ENCODE data around the gene NBPF6.
"Not testable (repeated sequence)": the region's sequence is repeated elsewhere in the genome, so short reads cannot be mapped to it uniquely, and the experiment has no call there.

The NBPF6 gene

GRCh38 chr1:108461758-108462157 is 11.6 kb downstream of the NBPF6 start:
- not testable (repeated sequence) for H3K27ac ChIP-seq; H3K79me2 ChIP-seq; H3K9ac ChIP-seq; H3K4me2 ChIP-seq (ENCODE audit: low read length); H3K4me1 ChIP-seq; H2AFZ ChIP-seq; H3K27me3 ChIP-seq (ENCODE audit: control insufficient read depth, insufficient read depth, low read length); H3K36me3 ChIP-seq (ENCODE audit: control insufficient read depth, insufficient read depth, low read length); H3K9me3 ChIP-seq (ENCODE audit: control insufficient read depth, low read length); H3K4me3 ChIP-seq (ENCODE audit: low read depth, low read length)

GRCh38 chr1:108463962-108464361 is 13.8 kb downstream of the NBPF6 start:
- not testable (repeated sequence) for H3K4me3 ChIP-seq (ENCODE audit: low read depth, low read length); H2AFZ ChIP-seq; H3K27ac ChIP-seq; H3K9ac ChIP-seq; H3K36me3 ChIP-seq (ENCODE audit: control insufficient read depth, insufficient read depth, low read length); H3K9me3 ChIP-seq (ENCODE audit: control insufficient read depth, low read length); H3K4me2 ChIP-seq (ENCODE audit: low read length); H3K79me2 ChIP-seq; H3K4me1 ChIP-seq; H3K27me3 ChIP-seq (ENCODE audit: control insufficient read depth, insufficient read depth, low read length)

GRCh38 chr1:108466166-108466565 is 16.0 kb downstream of the NBPF6 start:
- H3K79me2 ChIP-seq; H3K27ac ChIP-seq; H3K9ac ChIP-seq; H3K27me3 ChIP-seq (ENCODE audit: control insufficient read depth, insufficient read depth, low read length); H2AFZ ChIP-seq; H3K4me2 ChIP-seq (ENCODE audit: low read length); H3K9me3 ChIP-seq (ENCODE audit: control insufficient read depth, low read length); H3K36me3 ChIP-seq (ENCODE audit: control insufficient read depth, insufficient read depth, low read length); H3K4me3 ChIP-seq (ENCODE audit: low read depth, low read length); H3K4me1 ChIP-seq: not testable (repeated sequence)

- H3K9me3 ChIP-seq (ENCODE audit: control insufficient read depth, low read length); H2AFZ ChIP-seq; H3K4me3 ChIP-seq (ENCODE audit: low read depth, low read length): not testable (repeated sequence)
Observed at GRCh38 chr1:108467155-108467554, 17.0 kb downstream of the NBPF6 start.

GRCh38 chr1:108470750-108471149 is 20.6 kb downstream of the NBPF6 start:
- not testable (repeated sequence) for H3K9me3 ChIP-seq (ENCODE audit: control insufficient read depth, low read length); H3K4me2 ChIP-seq (ENCODE audit: low read length); H3K4me3 ChIP-seq (ENCODE audit: low read depth, low read length); H2AFZ ChIP-seq; H3K79me2 ChIP-seq; H3K4me1 ChIP-seq; H3K27me3 ChIP-seq (ENCODE audit: control insufficient read depth, insufficient read depth, low read length); H3K36me3 ChIP-seq (ENCODE audit: control insufficient read depth, insufficient read depth, low read length); H3K9ac ChIP-seq; H3K27ac ChIP-seq

More at GRCh38 chr1:108467155-108467554, 17.0 kb downstream of the NBPF6 start:
- H3K27ac ChIP-seq; H3K36me3 ChIP-seq (ENCODE audit: control insufficient read depth, insufficient read depth, low read length); H3K27me3 ChIP-seq (ENCODE audit: control insufficient read depth, insufficient read depth, low read length); H3K79me2 ChIP-seq; H3K4me1 ChIP-seq; H3K9ac ChIP-seq; H3K4me2 ChIP-seq (ENCODE audit: low read length): not testable (repeated sequence)

- H3K9ac ChIP-seq, result not testable (repeated sequence)
Observed at GRCh38 chr1:108474516-108474915, 24.4 kb downstream of the NBPF6 start.

GRCh38 chr1:108478429-108479015 is 28.4 kb downstream of the NBPF6 start:
- Histone ChIP-seq H3K4me1 (no peaks in the 10 kb centered on the region), H3K4me2 (ENCODE audit: low read length) (no peak overlapping the region), H3K36me3 (ENCODE audit: control insufficient read depth, insufficient read depth, low read length) (no peaks in the 10 kb centered on the region), H3K4me3 (ENCODE audit: low read depth, low read length) (no peak overlapping the region), H3K9ac (no peak overlapping the region), H3K9me3 (ENCODE audit: control insufficient read depth, low read length) (peaks cover 3% of the 10 kb centered on the region), H3K27me3 (ENCODE audit: control insufficient read depth, insufficient read depth, low read length) (no peaks in the 10 kb centered on the region), H3K79me2 (no peaks in the 10 kb centered on the region), H2AFZ (no peak overlapping the region), H3K27ac (no peak overlapping the region)
- no peak for TF ChIP-seq CTCF (IDR thresholded peaks at IDR 0.05)

More at GRCh38 chr1:108474516-108474915, 24.4 kb downstream of the NBPF6 start:
- not testable (repeated sequence) for H2AFZ ChIP-seq; H3K27me3 ChIP-seq (ENCODE audit: control insufficient read depth, insufficient read depth, low read length); H3K36me3 ChIP-seq (ENCODE audit: control insufficient read depth, insufficient read depth, low read length); H3K27ac ChIP-seq; H3K4me1 ChIP-seq; H3K4me3 ChIP-seq (ENCODE audit: low read depth, low read length); H3K4me2 ChIP-seq (ENCODE audit: low read length); H3K79me2 ChIP-seq; H3K9me3 ChIP-seq (ENCODE audit: control insufficient read depth, low read length)

GRCh38 chr1:108482708-108483107 is 32.6 kb downstream of the NBPF6 start:
- Histone ChIP-seq H3K4me2 (ENCODE audit: low read length) (no peak overlapping the region), H3K79me2 (no peaks in the 10 kb centered on the region), H3K4me3 (ENCODE audit: low read depth, low read length) (no peak overlapping the region), H3K36me3 (ENCODE audit: control insufficient read depth, insufficient read depth, low read length) (no peaks in the 10 kb centered on the region), H3K9ac (no peak overlapping the region), H2AFZ (no peak overlapping the region), H3K9me3 (ENCODE audit: control insufficient read depth, low read length) (peaks cover 3% of the 10 kb centered on the region), H3K27ac (no peak overlapping the region), H3K4me1 (no peaks in the 10 kb centered on the region), H3K27me3 (ENCODE audit: control insufficient read depth, insufficient read depth, low read length) (no peaks in the 10 kb centered on the region)
- no peak for TF ChIP-seq CTCF (IDR thresholded peaks at IDR 0.05)

- not testable (repeated sequence) for H3K9me3 ChIP-seq (ENCODE audit: control insufficient read depth, low read length); H3K4me2 ChIP-seq (ENCODE audit: low read length); H3K36me3 ChIP-seq (ENCODE audit: control insufficient read depth, insufficient read depth, low read length); H3K9ac ChIP-seq; H3K4me3 ChIP-seq (ENCODE audit: low read depth, low read length); H3K27ac ChIP-seq; H3K4me1 ChIP-seq; H3K27me3 ChIP-seq (ENCODE audit: control insufficient read depth, insufficient read depth, low read length); H2AFZ ChIP-seq; H3K79me2 ChIP-seq
Observed at GRCh38 chr1:108485990-108486389, 35.8 kb downstream of the NBPF6 start.

- H3K4me1 ChIP-seq; H3K4me2 ChIP-seq (ENCODE audit: low read length); H3K27me3 ChIP-seq (ENCODE audit: control insufficient read depth, insufficient read depth, low read length); H3K27ac ChIP-seq; H3K4me3 ChIP-seq (ENCODE audit: low read depth, low read length); H3K36me3 ChIP-seq (ENCODE audit: control insufficient read depth, insufficient read depth, low read length); H3K79me2 ChIP-seq; H2AFZ ChIP-seq; H3K9me3 ChIP-seq (ENCODE audit: control insufficient read depth, low read length); H3K9ac ChIP-seq: not testable (repeated sequence)
Observed at GRCh38 chr1:108486707-108487106, 36.6 kb downstream of the NBPF6 start.
